GM04503 (cell line): ENCODE data around the gene KIFC1.

Experiments used
- DNase-seq: peaks from one replicate; pipeline ENCODE4 v3.0.0-alpha.2; 2012; ENCODE audit warnings: low read depth

Gene KIFC1

GRCh38 chr6:33425668-33426577 lies 34.3 kb downstream of the KIFC1 start:
- no peak for DNase-seq

DNA sequence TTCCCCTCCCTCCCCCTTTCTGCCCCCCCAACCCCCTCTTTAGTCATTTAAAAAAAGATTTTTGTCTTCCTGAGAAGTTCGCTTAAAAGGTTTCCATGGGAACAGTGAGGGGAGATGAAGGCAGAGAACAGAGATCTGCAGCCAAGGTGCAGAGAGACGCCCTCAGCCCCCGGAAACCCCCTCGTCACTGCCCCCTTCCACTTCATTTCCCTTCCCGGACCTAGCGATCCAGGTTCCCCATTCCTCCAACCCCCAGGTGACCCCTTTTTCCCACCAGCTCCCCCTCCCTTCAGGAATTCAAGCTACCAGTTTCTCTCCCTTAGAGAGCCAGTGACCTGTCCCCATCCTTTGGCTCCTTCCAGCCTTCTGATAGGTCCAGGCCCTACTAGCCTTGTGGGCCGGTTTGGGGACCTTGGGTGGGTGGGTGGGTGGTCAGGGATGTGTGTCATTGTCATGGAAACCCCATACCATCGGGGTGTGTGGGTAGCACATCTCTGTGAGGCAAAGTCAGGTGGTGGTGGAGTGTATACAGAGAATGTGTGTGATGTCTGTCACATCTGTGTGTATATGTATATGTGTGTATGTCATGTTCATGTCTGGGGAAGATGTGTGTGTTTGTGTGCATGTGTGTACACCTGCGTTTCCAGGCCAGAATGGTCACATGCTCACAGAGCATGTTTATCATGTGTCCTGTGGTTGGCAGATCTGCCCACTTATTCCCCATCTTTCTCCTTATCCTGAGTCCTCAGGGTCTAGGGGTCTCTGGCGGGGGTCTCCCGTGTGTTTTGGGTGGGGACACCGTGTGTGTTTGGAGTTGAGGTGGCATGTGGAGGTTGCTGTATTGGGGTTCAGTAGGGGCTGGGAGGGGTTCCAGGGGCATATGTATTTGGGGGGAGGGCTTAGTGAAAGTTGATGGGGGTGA lies 35.2 kb downstream of the KIFC1 start:
- no peak for DNase-seq

- no peak for DNase-seq
Observed at GRCh38 chr6:33427585-33428223, 36.1 kb downstream of the KIFC1 start.

DNA sequence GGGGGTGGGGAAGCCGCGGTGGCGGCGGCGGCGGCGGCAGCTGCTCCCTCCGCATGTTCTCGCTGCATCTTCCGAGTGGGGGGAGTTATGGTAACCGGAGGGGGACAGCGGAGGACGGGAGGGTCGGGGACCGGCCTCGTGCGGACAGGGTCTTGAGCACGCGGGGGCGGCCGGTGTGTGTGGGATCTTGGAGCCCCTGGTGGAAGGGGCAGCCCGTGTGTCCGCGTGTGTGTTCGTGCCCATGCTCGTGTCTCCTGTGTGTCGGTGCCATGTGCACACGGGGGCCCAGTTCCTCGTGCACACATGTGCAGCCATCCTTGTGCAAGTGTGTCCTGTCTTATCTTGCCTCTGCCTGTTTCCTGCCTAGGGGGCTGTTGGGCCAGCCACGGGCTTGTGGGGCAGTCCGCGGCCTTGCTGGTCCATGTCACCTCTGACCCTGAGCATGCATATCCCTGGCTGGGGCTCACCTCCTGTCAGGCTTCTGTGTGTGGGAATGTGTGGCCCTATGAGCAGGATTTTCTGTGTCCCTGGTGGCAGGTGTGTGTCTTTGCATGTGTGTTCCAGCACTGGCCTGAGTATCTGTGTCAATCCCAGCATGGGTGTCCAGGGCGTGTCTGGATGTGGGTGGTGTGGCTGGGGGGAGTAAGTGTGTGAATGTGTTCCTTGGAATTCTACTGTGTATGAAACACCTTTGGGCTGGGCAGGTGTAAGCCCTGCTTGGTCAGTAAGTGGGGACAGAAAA lies 36.8 kb downstream of the KIFC1 start:
- no peak for DNase-seq

DNA sequence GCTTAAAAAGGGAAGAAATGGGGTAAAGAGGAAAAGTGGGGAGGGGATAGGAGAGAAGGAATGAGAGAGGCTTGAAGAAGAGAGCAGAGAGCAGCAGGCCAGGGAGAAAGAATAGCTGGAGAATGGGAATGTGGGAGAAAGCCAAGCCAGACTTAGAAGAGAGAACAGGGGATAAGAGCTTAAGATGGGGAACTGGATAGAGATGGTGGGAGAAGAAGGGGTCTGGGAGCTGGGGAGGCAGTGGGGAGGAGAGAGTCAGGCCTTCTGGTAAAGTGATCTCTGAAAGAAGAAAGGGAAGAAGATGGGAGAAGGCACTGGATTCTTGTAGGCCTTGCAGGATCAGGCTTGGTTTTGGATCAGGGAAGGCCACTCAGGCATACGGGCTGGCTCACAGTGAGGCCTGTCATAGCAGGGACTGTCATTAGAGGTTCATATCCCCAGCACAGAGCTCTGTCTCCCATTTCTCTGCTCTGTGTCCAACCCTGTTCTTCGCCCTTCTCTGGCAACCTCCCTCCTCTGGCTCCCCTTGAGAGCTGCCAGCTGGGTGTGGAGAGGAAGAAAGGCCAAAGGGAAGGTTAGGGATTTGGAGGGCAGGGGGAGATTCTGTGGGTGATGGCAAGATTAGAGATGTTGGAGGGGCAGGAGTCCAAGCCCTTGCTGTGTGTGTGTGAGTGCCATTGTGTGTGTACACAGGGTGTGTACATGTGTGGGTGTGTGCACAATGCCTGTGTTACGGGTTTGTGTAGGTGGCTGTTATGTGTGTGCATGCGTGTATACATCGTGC lies 37.5 kb downstream of the KIFC1 start:
- DNase-seq, result no peak

GRCh38 chr6:33429750-33430052 lies 38.1 kb downstream of the KIFC1 start:
- DNase-seq, result no peak

DNA sequence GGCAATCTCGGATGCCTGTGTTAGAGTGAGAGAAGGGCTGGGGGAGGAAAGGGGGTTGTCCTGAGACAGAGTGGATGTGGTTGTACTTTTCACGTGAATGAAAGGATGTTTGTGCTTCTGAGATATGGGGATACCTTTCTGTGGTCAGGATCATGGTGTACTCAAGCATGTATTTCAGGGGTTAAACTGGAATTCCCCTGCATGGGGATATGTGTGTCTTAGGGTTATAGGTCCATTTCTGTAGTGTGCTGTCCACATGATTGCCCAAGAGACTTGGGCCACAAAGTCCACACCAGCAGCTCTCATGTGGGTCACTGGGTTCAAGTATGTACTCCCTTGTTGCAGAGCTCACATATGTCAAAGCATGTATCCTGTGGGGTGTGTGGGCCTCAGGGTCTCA lies 38.7 kb downstream of the KIFC1 start:
- no peak for DNase-seq

- DNase-seq, result no peak
Observed at GRCh38 chr6:33430991-33431879, 39.6 kb downstream of the KIFC1 start.

- DNase-seq, result no peak
Observed at GRCh38 chr6:33431880-33432541, 40.4 kb downstream of the KIFC1 start.

DNA sequence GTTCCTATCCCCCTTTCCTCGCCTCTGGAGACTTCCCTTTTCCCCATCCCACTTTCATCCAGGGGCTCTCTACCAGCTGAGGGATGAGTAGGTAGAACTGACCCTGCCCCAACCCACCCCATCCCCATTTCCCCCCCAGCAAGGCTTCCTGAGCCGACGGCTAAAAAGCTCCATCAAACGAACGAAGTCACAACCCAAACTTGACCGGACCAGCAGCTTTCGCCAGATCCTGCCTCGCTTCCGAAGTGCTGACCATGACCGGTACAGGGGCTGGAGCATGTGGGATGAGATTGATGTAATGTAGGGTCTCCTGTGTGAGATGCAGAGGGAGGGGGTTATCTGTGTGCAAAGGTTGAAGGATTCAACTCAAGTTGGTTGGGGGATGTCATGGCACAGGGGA lies 40.9 kb downstream of the KIFC1 start:
- no peak for DNase-seq

- DNase-seq, result no peak
Observed at GRCh38 chr6:33433001-33433543, 41.4 kb downstream of the KIFC1 start.

DNA sequence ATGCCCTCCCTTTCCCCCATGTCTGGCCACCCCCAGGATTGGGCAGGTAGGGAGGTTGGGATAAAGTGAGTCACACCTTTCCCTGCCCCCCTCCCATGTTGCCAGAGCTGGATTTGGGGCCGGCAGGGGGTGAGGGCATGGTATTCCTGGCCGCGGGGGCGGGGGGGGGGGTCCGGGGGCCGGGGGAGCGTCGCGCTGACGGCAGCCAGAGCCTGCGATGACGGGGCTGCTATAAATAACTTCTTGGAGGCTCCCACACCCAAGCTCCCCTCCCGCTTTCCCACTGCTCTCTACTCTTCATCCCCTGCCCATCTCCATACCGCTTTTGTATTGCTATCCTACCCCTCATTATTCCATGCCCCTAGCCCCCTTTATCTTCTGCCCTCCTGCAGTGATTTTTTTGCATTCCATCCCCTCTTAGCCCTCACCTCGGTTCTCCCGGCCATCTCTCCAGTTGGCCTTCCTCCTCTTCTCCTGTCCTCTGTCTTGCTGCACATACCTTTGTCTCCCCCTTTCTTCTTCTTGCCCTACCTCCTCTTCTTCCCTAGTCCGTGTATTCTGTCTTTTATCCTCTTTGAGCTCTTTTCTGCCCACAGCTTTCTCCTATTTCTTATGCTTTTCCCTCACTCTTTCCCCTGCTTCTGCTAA lies 42.0 kb downstream of the KIFC1 start:
- DNase-seq, result no peak

GRCh38 chr6:33434961-33435360 lies 43.3 kb downstream of the KIFC1 start:
- no peak for DNase-seq

- DNase-seq, result no peak
Observed at GRCh38 chr6:33437666-33438065, 46.0 kb downstream of the KIFC1 start.

- DNase-seq, result no peak
Observed at GRCh38 chr6:33438978-33439594, 47.5 kb downstream of the KIFC1 start.

DNA sequence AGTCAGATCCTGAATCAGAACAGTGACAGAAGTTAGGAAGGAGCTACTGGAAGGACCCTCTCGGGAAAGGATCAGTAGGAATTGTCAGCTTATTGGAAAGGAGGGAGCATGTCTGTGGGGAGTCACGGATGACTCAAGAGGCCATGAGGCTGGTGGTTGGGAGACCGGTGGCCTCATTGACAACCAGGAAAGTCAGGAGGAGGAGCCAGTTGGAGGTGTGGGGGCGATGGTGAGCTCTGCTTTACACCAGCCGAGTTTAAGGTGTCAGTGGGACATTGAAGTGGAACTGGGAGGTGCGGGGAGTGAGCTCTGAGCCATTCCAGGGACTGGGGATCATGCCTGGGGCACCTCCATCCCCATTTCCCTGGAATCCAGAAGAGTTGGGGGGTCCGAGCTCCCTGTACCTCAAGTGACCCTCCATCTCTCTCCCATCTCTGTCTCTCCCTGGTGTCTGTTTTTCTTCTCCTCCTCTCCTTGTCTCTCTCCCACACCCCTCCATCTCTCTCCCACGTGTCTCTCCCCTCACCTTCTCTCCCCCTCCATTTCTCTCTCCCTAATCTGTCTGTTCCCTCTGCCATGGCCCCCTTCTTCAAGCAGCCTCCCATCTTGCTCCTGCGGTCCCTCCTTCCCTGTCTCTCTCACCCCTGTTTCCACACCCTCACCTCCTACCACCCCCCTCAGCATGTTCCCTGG lies 48.5 kb downstream of the KIFC1 start:
- DNase-seq, result no peak

- no peak for DNase-seq
Observed at GRCh38 chr6:33440649-33441309, 49.2 kb downstream of the KIFC1 start.
